Measurements from ENCODE around the gene INKA1.
"Not testable (repeated sequence)": the region's sequence is repeated elsewhere in the genome, so short reads cannot be mapped to it uniquely, and the experiment has no call there.

Gene INKA1

DNA sequence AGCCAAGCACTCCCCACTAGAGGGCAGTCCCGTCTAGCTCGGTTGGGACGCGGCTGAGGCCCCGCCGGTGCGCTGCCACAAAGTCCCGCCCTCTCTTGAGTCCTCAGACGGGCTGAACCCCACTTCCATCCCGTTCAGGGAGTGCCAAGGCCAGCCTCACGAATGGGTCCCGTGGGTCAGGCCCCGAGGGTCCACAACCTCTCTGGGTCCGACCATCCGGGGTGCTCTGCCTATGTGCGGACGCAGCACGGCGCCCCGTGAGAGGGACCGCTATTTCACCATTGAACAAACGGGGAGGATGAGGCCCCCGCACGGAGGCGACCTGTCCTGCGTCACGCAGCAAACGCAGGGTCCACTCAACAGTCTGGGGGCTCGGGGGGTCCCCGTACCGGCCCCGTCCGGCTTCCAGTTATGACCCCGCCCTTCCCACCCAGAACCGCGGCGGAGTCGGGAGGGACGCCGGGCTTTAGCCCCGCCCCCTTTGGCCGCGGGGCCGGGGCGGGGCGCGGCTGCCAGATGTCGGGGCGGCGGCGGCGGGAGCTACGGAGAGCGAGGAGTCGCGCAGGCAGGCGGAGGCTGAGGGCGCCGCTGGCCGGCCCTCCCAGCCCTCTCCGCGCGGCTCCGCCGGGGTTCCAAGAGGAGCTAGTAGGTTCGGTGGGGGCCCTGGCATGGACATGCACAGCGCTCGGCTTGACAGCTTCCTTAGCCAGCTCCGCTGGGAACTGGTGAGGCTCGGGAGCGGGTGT lies at the start of gene INKA1:
INKA1 (plus strand) TSS at position 543 of the 746 bp plus-strand sequence; CDS start at position 675, 132 bp downstream.
- peak; percentile 96 for DNase-seq (ENCODE audit: low spot score)

DNA sequence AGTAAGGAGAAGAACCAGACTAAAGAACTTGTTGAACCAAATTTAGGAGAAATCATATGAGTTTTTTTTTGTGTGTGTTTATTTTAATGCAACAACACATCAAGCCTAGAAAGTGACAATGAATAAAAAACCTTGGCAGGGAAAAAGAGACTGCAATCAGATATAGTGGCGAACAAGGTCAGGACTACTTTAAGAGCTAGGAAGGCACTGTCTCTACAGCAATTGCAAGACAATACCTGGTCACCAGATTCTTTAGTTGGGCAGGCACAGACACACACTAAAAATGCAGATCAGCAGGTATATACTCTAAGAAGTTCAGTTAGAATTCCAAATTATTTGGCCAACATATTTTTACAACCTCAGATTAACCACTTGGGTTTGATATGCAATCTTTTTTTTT lies 48.5 kb upstream of the INKA1 start:
- no peak for DNase-seq (ENCODE audit: low spot score)

DNA sequence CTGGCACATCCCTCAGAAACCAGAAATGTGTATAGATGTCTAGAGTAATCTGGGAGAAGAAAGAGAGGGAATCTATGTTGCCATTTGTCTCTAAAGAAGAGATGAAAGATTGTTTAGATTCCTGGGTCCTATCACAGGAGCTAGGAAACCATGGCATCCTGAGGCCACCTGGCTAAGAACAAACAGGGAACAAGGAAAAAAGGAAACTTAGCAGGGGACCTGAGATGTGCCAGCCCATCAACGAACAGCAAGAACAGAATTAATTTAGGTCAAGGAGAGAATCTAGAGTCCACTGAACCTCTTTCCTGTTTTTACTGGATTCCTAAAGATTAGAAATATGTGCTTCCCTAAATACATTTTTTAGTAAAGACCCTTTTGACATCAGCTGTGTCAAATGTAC lies 47.0 kb upstream of the INKA1 start:
- DNase-seq (ENCODE audit: low spot score): no peak

DNA sequence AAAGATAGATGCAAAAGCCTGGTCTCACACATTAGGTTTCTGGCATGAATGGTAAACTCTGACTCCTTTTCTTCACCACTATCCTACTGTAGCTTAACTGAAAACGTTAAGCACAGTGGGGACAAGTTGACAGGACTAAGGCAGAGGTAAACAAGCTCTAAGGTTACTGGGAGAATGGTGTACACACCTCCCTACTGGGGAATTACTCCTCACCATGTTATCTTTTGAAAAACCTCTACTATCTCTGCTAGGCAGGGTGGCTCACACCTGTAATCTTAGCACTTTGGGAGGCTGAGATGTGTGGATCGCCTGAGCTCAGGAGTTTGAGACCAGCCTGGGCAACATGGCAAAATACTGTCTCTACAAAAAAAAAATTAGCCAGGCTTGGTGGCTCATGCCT lies 45.9 kb upstream of the INKA1 start:
- DNase-seq (ENCODE audit: low spot score): no peak

DNA sequence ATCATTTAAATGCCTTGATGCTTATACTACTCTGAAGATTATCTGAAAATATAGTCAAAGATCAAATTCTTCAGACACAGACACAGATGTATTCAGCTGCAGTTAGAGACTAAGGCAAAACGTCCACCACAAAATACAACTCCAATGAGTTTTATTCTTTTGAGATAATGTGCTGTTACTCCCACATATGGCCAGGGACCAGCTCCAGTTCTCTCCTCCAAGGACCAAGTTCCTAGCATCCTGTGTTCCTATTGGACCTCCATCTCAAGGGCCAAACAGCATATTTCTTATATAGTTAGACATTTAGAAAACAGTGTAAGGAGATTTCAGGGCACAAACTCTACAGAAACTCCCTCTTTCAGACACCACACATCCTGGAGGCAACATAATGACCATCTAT lies 43.8 kb upstream of the INKA1 start:
- DNase-seq (ENCODE audit: low spot score): no peak

DNA sequence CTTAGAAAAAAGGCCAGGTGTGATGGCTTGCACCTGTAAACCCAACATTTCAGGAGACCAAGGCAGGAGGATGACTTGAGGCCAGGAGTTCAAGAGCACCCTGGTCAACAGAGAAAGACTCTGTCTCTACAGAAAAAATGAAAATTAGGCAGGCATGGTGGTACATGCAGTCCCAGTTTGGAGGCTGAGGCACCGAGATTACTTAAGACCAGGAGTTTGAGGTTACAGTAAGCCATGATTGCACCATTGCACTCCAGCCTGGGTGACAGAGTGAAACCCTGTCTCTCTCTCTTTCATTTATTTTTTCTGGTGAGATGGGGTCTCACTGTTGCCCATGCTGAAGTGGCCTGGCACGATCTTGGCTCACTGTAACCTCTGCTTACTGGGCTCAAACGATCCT lies 41.4 kb upstream of the INKA1 start:
- no peak for DNase-seq (ENCODE audit: low spot score)

DNA sequence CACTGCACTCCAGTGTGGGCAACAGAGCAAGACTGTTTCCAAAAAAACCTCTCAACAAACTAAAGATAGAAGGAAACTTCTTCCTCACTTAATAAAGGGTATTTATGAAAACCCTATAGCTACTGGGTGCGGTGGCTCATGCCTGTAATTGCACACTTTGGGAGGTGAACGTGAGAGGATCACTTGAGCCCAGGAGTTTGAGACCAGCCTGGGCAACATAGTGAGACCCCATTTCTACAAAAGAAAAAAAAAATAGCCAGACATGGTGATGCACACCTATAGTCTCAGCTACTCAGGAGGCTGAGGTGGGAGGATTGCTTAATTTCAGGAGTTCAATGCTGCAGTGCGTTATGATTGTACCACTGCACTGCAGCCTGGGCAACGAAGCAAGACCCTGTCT lies 39.1 kb upstream of the INKA1 start:
- DNase-seq (ENCODE audit: low spot score): no peak

DNA sequence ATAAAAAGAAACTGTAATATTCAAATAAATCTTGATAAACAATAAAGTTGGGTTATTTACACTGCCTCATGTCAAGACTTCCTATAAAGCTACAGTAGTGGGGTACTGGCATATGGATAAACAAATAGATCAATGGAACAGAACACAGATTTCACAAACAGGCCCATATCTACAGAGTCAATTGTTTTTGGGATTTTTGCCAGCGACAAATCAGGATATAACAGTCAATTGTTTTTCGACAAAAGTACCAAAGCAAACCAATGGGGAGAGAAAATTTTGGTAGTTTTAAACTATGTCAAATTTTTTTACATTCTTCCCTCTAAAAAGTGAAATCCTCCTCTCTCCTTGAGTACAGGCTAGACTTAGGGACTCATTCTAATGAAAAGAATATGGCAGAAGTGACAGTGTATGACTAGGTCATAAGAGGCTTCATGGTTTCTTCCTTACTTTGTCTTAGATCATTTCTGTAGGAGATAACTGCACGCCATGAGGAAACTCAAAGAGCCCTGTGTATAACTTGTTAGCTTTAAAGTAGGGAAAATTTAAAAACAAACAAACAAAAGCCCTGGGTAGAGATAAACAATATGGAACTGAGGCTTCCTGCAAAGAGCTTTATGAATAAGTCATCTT lies 33.7 kb upstream of the INKA1 start:
- DNase-seq (ENCODE audit: low spot score): no peak

DNA sequence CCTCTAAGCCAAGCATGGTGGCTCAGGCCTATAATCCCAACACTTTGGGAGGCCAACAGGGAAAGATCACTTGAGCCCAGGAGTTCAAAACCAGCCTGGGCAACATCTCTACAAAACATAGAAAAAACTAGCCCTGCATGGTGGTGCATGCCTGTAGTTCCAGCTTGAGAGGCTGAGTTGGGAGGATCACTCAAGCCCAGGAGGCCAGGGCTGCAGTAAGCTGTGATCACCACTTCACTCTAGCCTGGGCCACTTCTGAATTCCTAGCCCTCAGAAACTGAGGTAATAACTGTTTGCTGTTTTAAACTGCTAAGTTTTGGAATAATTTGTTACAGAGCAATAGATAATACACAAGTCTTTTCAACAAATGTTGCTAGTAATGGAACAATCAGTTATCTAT lies 33.1 kb upstream of the INKA1 start:
- no peak for DNase-seq (ENCODE audit: low spot score)

DNA sequence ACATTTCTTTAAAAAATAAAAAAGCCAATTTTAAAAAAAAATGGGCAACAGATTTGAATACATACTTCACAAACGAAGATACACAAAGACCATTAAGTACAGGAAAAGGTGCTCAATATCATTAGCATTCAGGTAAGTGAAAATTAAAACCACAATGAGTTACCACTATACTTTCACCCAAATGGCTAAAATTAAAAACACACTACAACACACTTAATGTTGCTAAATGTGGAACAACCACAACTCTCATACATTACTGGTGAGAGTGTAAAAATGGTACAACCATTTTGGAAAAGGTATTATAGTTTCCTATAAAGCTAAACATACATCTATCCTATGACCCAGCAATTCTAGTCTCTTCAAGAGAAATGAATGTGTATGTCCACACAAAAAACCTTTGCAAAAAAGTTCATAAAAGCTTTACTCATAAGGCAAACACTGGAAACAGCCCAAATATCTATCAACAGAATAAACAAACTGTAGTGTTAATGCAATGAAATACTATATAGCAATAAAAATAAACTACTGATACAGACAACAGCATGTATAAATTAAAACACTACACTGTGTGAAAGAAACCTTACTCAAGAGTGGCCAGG lies 31.6 kb upstream of the INKA1 start:
- no peak for DNase-seq (ENCODE audit: low spot score)

DNA sequence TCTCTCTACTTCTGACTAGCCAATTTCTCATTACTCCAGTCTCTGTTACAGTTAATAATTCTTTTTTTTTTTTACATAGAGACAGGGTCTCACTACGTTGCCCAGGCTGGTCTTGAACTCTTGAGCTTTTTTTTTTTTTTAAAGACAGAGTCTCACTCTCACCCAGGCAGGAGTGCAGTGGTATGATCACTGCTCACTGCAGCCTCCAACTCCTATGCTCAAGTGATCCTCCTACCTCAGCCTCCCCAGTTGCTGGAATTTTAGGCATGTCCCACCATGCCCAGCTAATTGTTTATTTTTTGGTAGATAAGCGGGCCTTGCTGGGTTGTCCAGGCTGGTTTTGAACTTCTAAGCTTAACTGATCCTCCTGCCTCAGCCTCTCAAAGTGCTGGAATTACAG lies 30.4 kb upstream of the INKA1 start:
- DNase-seq (ENCODE audit: low spot score): no peak

DNA sequence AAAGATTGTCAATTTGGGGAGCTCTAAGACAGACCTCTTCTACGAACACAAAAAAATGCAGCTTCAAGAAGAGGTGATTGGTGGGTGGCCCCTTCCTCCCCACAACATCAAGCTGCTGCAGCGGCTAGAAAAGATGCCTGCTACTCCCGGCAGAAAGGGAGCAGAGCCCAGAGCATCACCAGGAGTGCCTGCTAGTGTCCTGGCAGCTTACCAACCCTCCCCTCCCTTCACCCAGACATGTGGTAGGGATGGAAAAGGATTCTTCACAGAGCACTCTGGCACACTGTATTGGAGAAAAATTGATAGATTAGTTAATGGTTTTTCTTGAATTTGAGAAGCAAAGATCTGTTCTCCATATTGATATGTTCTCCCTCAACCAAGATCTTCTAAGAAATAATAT lies 27.5 kb upstream of the INKA1 start:
- no peak for DNase-seq (ENCODE audit: low spot score)

DNA sequence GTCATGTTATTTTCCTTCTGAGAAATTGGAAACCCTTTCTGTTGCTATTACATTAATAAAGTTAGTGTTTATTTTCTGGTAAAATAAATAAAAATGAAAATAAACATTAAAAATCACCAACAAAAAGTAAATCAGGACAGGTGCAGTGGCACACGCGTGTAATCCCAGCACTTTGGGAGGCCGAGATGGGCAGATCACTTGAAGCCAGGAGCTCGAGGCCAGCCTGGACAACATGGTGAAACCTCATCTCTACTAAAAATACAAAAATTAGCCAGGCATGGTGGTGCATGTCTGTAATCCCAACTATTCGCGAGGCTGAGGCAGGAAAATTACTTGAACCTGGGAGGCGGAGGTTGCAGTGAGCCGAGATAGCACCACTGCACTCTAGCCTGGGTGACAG lies 27.0 kb upstream of the INKA1 start:
- DNase-seq (ENCODE audit: low spot score): not testable (repeated sequence)

DNA sequence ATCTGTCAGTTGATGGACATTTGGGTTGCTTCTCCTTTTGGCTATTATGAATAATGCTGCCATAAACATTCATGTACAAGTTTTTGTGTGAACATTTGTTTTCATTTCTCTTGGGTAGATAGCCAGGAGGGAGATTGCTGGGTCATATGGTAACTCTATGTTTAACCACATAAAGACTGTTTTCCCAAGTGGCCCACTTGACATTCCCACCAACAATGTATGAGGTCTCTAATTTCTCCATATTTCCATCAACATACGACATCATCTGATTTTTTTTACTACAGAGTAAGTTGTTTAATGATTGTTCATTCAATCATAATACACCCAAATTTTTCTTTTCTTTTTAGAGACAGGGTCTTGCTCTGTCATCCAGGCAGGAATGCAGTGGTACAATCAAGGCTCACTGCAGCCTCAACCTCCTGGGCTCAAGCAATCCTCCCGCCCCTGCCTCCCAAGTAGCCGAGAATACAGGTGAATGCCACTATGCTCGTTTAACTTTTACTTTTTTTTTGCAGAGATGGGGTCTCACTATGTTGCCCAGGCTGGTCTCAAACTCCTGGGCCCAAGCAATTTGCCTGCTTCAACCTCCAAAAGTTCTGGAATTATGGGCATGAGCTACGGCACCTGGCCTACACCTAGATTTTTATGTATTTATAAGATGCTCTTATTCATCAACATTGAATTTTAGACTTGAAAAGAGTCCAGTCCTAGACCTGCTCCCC lies 23.5 kb upstream of the INKA1 start:
- DNase-seq (ENCODE audit: low spot score): no peak

DNA sequence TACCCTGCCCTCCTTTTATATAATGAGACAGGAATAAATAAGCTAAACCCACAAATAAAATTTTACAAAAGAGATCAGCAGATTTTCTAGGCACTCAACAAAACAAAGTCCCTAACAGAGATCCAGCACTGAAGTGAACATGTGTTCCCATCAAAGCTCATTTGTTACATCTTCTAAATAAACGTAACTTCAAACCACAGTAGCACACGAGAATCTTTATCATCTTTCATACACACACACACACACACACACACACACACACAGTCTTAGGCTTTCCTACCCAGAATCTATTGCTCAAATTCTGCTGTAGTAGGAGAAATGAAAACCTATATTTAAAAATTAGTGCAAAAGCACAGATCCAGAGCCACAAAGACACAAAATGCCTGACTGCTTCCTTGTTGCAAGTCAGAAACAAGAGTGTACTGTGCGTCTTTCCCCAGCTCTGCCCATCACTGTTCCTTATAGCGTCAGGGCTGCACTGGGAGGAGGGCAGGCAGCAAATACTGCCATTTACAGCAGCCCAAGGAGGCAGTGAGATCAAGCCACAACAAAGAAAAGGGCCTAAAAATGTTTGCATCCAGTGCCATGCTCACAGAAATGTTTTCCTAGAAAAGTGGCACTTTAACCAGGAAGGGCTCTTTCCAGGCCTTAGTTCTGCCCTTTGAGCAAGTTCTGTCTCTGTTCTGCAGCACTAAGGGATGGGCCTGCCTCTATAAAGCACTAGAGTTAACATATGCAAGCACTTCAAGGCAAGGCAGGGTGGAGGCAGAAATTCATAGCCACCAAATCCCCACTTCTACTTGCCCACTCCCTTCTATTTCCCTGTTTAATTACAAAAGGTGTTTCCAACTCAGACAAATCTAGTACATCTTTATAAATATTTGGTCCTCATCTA lies 22.7 kb upstream of the INKA1 start:
- DNase-seq (ENCODE audit: low spot score): no peak

DNA sequence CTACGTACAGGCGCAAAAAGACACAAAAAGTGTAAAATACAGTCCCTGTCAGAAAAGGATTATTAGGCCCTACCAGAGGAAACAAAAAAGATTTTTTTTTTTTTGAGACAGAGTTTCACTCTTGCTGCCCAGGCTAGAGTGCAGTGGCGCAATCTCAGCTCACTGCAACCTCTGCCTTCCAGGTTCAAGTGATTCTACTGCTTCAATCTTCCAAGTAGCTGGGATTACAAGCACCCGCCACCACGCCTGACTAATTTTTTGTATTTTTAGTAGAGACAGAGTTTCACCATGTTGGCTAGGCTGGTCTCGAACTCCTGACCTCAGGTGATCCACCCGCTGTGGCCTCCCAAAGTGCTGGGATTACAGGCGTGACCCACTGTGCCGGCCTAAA lies 22.1 kb upstream of the INKA1 start:
- DNase-seq (ENCODE audit: low spot score): not testable (repeated sequence)

DNA sequence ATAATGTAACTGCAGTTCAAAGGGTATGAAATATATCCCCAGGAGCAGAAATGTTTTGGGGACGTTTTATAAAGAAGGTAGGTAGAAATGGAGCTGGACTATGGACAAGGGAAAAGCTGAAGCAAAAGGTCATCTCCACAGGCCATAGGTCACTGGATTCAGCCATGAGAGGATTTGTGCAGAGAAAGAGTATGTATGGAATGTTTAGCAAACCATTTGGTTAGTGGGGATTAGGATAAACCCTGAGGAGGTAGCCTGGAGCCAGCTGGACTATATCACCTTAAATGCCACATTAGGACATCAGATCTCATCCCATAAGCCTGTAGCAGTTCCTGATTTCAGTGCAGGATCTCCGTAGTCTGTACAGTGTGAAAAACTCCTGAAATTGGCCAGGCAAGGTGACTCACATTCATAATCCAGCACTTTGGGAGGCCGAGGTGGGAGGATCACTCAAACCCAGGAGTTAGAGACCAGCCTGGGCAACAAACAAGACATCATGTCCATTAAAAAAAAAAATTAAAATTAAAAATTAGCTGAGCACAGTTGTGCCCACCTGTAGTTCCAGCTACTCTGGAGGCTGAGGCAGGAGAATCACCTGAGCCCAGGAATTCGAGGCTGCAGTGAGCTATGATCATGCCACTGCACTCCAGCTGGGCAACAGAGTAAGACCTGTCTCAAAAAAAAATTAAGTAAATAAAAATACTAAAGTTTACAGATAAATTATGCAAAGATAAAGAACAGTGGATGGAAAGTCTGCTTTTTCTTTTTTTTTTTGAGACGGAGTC lies 21.5 kb upstream of the INKA1 start:
- peak; percentile 22 for DNase-seq (ENCODE audit: low spot score)

DNA sequence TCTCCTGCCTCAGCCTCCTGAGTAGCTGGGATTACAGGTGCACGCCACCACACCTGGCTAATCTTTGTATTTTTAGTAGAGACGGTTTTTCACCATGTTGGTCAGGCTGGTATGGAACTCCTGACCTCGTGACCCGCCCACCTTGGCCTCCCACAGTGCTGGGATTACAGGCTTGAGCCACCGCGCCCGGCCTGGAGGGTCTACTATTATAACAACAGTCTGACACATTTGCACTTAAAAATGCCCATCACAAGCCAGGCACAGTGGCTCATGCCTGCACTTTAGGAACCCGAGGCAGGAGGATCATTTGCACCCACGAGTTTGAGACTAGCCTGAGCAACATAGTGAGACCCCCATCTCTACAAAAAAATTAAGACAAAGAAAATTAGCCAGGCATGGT lies 20.8 kb upstream of the INKA1 start:
- DNase-seq (ENCODE audit: low spot score): not testable (repeated sequence)

DNA sequence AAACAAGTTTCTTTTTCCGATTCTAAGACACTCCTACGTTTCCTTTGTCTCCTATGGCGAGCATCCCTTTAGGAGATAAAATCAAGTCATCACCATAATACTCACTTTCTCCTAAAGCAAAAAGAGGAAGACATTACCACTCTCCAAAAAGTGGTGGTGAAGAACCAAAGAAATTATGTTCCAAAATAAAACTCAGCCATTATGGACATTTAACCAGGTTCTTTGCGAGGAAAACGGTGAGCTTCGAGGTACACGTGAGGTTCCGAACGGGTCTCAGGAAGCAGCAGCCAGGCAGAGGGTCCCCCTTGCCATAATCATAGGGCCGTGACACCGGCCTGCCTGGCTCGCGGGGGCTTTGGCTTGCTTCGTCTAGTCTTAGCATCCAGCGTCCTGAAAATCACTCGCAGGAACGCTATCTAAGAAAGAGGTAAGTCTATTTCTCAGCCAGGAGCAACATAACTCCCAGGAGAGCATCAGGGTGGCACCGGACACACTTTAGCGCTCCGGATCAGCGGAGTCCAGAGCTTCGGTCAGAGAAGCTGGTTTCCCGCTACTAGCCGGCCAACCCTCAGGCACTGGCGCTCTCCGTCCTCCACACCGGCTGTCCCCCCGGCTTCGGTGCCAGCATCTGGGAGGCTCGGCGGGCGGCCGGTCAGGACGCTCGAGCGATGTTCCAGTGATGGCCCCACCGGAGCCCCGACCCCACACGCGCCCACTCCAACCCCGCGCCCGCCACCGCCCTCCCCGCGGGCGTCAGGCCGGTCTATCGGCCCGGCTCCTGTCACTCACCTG lies 17.3 kb upstream of the INKA1 start:
- DNase-seq (ENCODE audit: low spot score): peak; percentile 54

Measured in D341Med (cell line).